Neural crest cell (in vitro differentiated cells): ENCODE data around the gene GDPD2. TPM values are rescaled to one million over a fixed set of nuclear protein-coding genes. Genes with fewer than 3 reads are reported as not detected.

Source experiments
- DNase-seq: peaks from one replicate; pipeline ENCODE4 v3.0.0; 2021; ENCODE audit warnings: low read depth, mixed read lengths, low spot score
- H3K27ac Mint-ChIP-seq: one replicate; pipeline ENCODE4 v1.8.0; 2021; ENCODE audit warnings: mild to moderate bottlenecking, mixed read lengths; ENCODE audit not compliant: unreplicated experiment
- H3K27me3 Mint-ChIP-seq: 2 replicates; pipeline ENCODE4 v1.8.0; 2021; ENCODE audit warnings: low read depth, mild to moderate bottlenecking, mixed read lengths
- H3K36me3 Mint-ChIP-seq: 2 replicates; pipeline ENCODE4 v1.8.0; 2021; ENCODE audit warnings: low read depth, mild to moderate bottlenecking, mixed read lengths
- H3K4me1 Mint-ChIP-seq: 2 replicates; pipeline ENCODE4 v1.8.0; 2021; ENCODE audit warnings: mixed read lengths
- H3K4me3 Mint-ChIP-seq: one replicate; pipeline ENCODE4 v1.8.0; 2021; ENCODE audit warnings: mild to moderate bottlenecking, mixed read lengths
- H3K9me3 Mint-ChIP-seq: 2 replicates; pipeline ENCODE4 v1.8.0; 2021; ENCODE audit warnings: mixed read lengths
- CTCF ChIP-seq: fragments of 200-600 bp; sonication (generic); conservative IDR thresholded peaks from 2 replicates; pipeline ENCODE4 v1.5.0; 2021; ENCODE audit warnings: antibody characterized with exemption, mild to moderate bottlenecking
- total RNA-seq: library from RNA; stranded (reverse); gene quantifications from 2 replicates; pipeline ENCODE4 v1.2.1, GENCODE V29; 2021

The GDPD2 gene
- total RNA-seq, 1 donor from 2014 or later, result 6.0 TPM

GRCh38 chrX:70439016-70439415 is 15.9 kb downstream of the GDPD2 start:
- TF ChIP-seq CTCF, result no peak
- Mint-ChIP-seq H3K4me1 (peaks cover 11% of the 10 kb centered on the region), H3K36me3 (no peaks in the 10 kb centered on the region), H3K27ac (no peak overlapping the region), H3K4me3 (no peak overlapping the region), H3K27me3 (peaks cover 39% of the 10 kb centered on the region), H3K9me3 (no peaks in the 10 kb centered on the region)
- DNase-seq, result no peak

DNA sequence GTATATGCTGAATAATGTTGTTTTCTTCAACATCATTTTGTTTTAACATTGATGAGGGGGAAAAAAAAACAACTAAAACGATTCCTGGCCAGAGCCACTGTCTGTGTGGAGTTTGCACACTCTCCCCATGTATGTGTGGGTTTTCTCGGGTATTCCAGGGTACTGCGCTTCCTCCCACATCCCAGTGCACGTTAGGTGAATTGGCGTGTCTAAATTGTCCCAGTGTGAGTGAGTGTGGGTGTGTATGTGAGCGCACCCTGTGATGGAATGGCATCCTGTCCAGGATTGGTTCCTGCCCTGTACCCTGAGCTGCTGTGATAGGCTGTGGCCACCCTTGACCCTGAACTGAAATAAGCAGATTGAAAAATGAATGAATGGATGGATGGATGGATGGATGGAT is 19.1 kb downstream of the GDPD2 start:
- Mint-ChIP-seq H3K4me3 (no peak overlapping the region), H3K27me3 (peaks cover 42% of the 10 kb centered on the region), H3K36me3 (no peaks in the 10 kb centered on the region), H3K27ac (no peak overlapping the region), H3K9me3 (no peaks in the 10 kb centered on the region), H3K4me1 (peaks cover 9% of the 10 kb centered on the region)
- DNase-seq, result no peak
- no peak for TF ChIP-seq CTCF

DNA sequence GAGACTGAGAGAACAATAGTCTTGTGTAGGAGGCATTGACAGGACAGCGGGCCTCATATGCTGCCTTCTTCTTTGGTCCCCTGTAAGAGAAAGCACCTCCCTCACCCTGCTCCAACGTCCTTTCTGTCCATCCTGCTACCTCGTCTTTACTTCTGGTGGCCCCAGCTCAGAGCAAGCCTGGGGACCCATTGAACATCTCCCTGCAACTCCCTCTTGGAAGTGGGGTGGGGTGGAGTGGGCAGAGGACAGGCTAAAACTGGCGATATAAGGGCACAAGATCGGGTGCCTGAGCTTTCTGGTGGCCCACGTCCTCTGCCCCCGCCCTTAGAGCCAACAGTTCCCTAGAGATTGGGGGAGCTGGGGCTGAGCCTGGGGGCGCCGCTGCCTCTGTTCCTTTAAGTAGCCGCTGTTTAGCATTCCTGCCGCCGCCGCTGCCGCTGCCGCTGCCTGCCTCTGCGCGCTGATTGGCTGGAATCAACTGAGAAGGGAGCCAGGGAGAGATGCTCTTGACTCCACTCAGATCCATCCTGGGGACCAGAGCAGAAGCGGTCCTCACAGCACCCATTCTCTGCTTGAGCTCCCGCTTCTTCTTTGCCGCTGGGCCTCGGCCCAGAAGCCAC is 21.3 kb downstream of the GDPD2 start, which contains the start of gene DLG3:
Gene DLG3, plus strand, starts transcription at position 510 of the 620 bp plus-strand sequence. CDS start 367 bp downstream, outside the sequence.
- H3K4me1 Mint-ChIP-seq, result peaks cover 9% of the 10 kb centered on the region
- peaks cover 2% of the 10 kb centered on the region for H3K36me3 Mint-ChIP-seq
- H3K4me3 Mint-ChIP-seq, result peak within 1 kb of the TSS; percentile 67
- peak; percentile 54 for DNase-seq
- H3K27ac Mint-ChIP-seq, result no peak within 1 kb of the TSS
- peaks cover 31% of the 10 kb centered on the region for H3K27me3 Mint-ChIP-seq
- TF ChIP-seq CTCF, result no peak
- no peaks in the 10 kb centered on the region for H3K9me3 Mint-ChIP-seq

DNA sequence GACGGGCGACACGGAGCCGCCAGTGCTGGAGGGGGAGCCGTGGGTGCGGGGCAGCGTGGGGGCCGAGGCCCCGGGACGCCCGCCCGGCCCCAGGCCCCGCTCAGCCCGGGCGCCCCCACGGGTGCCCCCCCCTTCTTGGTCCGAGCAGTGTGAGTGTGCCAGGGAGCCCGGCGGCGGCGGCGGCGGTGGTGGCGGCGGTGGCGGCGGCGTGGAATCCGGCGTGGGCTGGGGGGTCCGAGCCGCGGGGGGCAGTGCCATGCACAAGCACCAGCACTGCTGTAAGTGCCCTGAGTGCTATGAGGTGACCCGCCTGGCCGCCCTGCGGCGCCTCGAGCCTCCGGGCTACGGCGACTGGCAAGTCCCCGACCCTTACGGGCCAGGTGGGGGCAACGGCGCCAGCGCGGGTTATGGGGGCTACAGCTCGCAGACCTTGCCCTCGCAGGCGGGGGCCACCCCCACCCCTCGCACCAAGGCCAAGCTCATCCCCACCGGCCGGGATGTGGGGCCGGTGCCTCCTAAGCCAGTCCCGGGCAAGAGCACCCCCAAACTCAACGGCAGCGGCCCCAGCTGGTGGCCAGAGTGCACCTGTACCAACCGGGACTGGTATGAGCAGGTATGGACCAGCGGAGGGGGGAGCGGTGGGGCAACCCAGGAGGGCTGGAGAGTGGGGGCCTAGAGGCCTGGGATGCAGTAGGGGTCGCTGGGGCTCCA is 22.0 kb downstream of the GDPD2 start:
- Mint-ChIP-seq H3K27ac (no peak overlapping the region), H3K27me3 (peaks cover 28% of the 10 kb centered on the region), H3K9me3 (no peaks in the 10 kb centered on the region)

DNA sequence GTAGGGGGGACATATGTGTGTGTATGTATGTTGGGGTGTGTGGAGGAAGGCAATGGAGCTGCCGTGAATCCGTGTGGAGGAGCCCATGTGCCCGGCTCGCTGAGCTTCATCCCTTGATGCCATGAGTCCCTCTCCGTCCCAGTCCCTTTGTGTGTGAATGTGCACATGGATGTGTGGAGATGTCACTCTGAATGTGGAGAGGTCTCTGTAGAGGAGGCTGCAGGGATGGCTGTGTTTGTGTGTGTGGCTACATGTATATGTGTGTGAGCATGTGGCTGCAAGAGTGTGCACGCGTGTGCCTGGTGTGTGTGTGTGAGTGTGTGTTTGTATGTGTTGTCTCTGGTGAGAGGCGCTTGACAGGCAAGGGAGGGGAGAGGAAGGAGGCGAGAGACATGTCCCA is 22.8 kb downstream of the GDPD2 start:
- Mint-ChIP-seq H3K4me3 (peak overlapping the region; percentile 17), H3K27me3 (peaks cover 22% of the 10 kb centered on the region), H3K9me3 (no peaks in the 10 kb centered on the region), H3K27ac (no peak overlapping the region), H3K4me1 (peaks cover 13% of the 10 kb centered on the region), H3K36me3 (peaks cover 2% of the 10 kb centered on the region)
- TF ChIP-seq CTCF, result no peak
- no peak for DNase-seq

More for the DNA sequence above, 22.0 kb downstream of the GDPD2 start:
- Mint-ChIP-seq H3K36me3 (peaks cover 2% of the 10 kb centered on the region), H3K4me1 (peaks cover 9% of the 10 kb centered on the region), H3K4me3 (peak overlapping the region; percentile 67)
- DNase-seq, result no peak
- no peak for TF ChIP-seq CTCF
